Stimulated activated CD4-positive, alpha-beta T cell treated with anti-CD3 and anti-CD28 coated beads, Interleukin-15, amount 100 ng/mL, for 24 hours (primary cell): ENCODE results near the gene HSPB9.

Experiments
- DNase-seq: peaks from one replicate; pipeline ENCODE4 v3.0.0-alpha.2; 2020

Gene HSPB9

GRCh38 chr17:42101513-42102292 is 20.9 kb upstream of the HSPB9 start:
- peak; percentile 84 for DNase-seq

- no peak for DNase-seq
Observed at GRCh38 chr17:42103221-42103954, 19.2 kb upstream of the HSPB9 start.

- DNase-seq: no peak
Observed at GRCh38 chr17:42104264-42104663, 18.3 kb upstream of the HSPB9 start.

GRCh38 chr17:42106009-42106408 is 16.6 kb upstream of the HSPB9 start:
- no peak for DNase-seq

GRCh38 chr17:42107124-42107523 is 15.5 kb upstream of the HSPB9 start:
- DNase-seq: no peak

- DNase-seq: peak; percentile 94
Observed at GRCh38 chr17:42107597-42108576, 14.7 kb upstream of the HSPB9 start.

GRCh38 chr17:42109086-42109485 is 13.5 kb upstream of the HSPB9 start:
- DNase-seq: no peak

GRCh38 chr17:42110301-42111264 is 12.0 kb upstream of the HSPB9 start:
- DNase-seq: no peak

- DNase-seq: no peak
Observed at GRCh38 chr17:42111265-42111636, 11.4 kb upstream of the HSPB9 start.

- DNase-seq: no peak
Observed at GRCh38 chr17:42111871-42112551, 10.6 kb upstream of the HSPB9 start.

- peak; percentile 83 for DNase-seq
Observed at GRCh38 chr17:42112552-42113176, 9.9 kb upstream of the HSPB9 start, which contains the start of gene DHX58. DHX58 (minus strand) TSS chr17:42112714; CDS start chr17:42111892, 822 bp downstream.

- DNase-seq: no peak
Observed at GRCh38 chr17:42113293-42114069, 9.1 kb upstream of the HSPB9 start.

- DNase-seq: no peak
Observed at GRCh38 chr17:42114118-42114517, 8.5 kb upstream of the HSPB9 start.

GRCh38 chr17:42116705-42117396 is 5.8 kb upstream of the HSPB9 start:
- peak; percentile 86 for DNase-seq

- no peak for DNase-seq
Observed at GRCh38 chr17:42117397-42118125, 5.0 kb upstream of the HSPB9 start.

GRCh38 chr17:42118126-42118510 is 4.5 kb upstream of the HSPB9 start:
- no peak for DNase-seq

- peak; percentile 60 for DNase-seq
Observed at GRCh38 chr17:42118545-42118944, 4.1 kb upstream of the HSPB9 start.

- no peak for DNase-seq
Observed at GRCh38 chr17:42119301-42119700, 3.3 kb upstream of the HSPB9 start.
